Neural cell (in vitro differentiated cells): ENCODE measurements around the gene SPSB4.

Experiments
- CTCF ChIP-seq: fragments of 450-650 bp; IDR thresholded peaks from 2 replicates; pipeline ENCODE4 v1.5.1; 2014; ENCODE audit warnings: antibody characterized with exemption, mild to moderate bottlenecking, moderate library complexity; ENCODE audit not compliant: poor library complexity, severe bottlenecking
- EP300 ChIP-seq: fragments of 450-650 bp; conservative IDR thresholded peaks from 2 replicates; pipeline ENCODE4 v1.6.1; 2014; ENCODE audit warnings: antibody characterized with exemption, mild to moderate bottlenecking, moderate library complexity; ENCODE audit not compliant: poor library complexity, severe bottlenecking
- EZH2 ChIP-seq: fragments of 200-600, 300-800 bp; shearing (Covaris generic), sonication (generic); IDR thresholded peaks from 2 replicates; pipeline ENCODE4 v1.6.1; 2014; ENCODE audit warnings: antibody characterized with exemption, low read length, borderline replicate concordance, mild to moderate bottlenecking; ENCODE audit not compliant: insufficient read depth, poor library complexity, severe bottlenecking
- POLR2AphosphoS5 ChIP-seq: IDR thresholded peaks from 2 replicates; pipeline ENCODE4 v1.6.1; 2012

GRCh38 chr3:141153679-141153966 is 102.5 kb downstream of the SPSB4 start:
- no peak for TF ChIP-seq EP300
- TF ChIP-seq CTCF: no peak
- no peak for TF ChIP-seq EZH2
- TF ChIP-seq POLR2AphosphoS5: no peak
